Activated CD8-positive, alpha-beta memory T cell treated with anti-CD3 and anti-CD28 coated beads, Interleukin-2, amount 50 U/mL, for 1 hour (primary cell): Measurements from ENCODE around the gene PHYHIPL.

Experiments used
- DNase-seq: peaks from one replicate; pipeline ENCODE4 v3.0.0-alpha.2; 2020; ENCODE audit errors: extremely low read depth

PHYHIPL gene

DNA sequence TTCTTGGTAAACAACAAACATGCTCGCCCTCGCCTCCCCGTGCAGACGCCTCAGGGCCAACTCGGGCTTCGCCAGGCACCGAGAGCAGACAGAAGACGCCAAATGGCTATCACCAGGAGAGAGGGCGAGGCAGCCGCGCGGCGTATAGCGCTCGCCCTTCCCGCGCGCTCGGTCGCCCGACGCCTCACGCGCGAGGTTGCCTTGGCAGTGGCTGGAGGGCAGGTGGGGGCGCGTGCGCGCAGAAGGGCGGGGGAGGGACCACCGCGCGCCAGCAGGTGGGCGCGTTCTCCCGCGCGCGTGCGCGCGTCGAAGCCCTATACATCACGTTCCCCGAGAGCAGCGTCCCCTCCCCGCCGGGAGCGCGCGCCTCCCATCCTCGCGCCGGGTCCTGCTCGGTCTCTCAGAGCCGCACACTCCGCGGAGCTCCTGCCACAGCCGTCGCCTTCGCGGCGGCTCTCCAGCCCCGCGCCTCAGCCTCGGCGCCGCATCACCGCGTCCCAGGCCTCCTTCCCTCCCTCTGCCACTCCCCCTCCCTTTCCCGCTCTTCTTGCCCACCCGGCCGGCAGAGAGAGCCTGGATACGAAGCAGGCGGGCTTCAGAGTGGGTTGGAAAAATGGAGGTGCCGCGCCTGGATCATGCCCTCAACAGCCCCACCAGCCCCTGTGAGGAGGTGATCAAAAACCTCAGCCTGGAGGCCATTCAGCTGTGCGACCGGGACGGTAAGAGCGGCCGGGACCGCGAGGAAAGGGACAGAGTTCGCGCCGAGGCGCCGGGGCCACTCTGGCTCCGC is at the start of gene PHYHIPL:
Gene PHYHIPL, plus strand, starts transcription at position 403 of the 790 bp plus-strand sequence. Its CDS starts 211 bp downstream, at position 614.
- no peak for DNase-seq

DNA sequence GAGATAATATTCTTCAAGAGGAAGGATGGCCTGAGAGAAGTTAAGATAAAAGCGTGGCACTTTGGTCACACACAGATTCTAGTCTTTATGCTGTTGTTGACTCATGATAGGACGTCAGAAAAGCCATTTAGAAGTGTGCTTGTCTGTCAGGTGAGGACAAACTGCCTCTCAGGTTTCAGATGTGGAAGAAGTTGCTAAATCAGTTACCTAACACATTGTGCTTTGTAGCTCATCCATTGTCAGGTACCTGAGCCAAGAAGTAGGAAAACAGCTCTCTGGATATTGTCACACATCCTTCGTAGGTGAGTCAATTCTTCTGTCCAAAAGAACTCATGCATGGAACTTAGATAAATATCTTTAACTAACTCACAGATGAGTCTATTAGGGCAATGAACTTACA is 49.5 kb upstream of the PHYHIPL start:
- no peak for DNase-seq

DNA sequence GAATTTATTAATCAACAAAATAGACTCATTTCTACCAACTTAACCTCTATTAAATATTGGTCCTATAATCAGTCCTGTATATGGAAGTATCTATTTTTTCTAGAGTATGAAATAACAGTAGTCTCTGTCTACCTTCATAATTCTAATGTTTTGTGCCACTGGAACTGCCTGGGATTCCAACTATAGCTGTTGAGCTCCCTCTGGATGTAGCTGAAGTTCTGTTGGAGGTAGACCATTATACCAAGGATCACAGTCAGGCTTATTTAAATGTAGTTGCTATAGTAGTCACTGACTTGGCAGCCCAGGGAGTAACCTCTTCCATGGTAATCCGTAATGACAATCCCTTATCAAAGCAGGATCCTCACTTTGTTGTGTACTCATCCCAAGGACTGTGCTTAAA is 48.5 kb upstream of the PHYHIPL start:
- no peak for DNase-seq

DNA sequence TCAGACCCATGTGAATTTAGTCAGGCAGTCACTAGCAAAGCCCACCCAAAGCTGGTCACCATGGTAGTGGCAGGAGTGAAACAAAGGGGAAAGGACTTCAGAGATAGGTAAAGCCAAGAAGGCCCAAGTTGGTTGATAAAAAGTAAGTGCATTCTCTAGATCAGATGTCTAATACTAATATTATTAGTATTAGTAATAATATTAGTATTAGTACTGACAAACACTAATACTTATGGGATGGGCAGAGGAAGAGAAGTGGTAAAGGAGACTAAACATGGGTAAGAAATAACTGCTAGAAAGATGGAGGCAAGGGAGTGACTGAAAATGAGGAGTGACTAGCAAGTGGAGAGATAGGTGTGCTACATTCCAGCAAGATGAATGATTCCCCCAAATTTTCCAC is 46.6 kb upstream of the PHYHIPL start:
- no peak for DNase-seq

DNA sequence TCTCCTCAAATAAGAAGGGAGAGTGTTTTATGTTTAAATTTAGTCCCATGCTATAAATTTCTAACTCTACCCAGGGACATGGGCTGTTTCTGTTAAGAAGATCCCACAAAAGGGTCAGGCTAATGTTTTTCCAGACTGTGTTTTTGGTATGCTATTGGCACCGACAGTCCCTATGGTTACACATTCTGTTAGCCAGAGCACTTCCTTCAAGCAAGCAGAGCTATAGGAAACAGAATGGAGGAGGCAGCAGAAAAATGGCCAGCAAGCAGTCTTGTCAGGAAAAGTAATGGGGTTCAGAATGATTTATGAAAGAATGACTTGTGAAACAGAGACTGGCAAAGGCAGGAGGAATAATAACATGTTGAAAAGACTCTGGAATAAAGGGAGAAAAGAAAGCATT is 44.8 kb upstream of the PHYHIPL start:
- DNase-seq = no peak

DNA sequence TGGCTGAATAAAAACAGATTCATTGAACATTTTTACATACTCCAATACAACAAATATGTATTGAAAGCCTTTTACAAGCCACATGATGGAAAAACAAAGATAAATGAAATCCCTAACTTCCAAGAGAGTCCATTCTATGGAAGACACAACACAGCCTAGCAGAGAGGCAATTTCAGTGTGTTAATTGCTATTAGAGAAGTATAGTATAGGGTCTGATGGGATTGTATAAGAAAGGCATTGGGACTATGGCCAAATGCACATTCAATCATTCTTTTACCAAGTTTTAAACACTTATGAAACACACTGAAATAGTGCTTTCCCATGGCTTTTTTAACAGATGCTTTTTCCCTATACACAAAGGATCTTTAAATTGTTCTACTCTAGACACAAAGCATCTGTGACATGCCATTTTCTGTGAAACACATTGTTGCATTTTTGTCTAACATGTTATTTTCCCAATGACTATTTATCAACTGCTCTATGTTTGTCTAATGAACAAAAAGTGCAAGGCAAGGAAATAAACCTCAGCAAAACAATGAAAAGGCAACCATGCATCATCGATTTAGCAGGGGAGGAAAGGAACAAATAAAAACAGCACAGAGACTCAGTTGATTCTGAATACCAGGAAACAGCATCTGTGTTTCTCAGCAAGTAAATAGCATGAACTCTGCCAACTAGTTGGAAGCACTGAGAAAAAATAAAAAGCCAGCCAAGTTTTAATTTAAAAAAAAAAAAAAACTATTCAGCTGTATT is 42.4 kb upstream of the PHYHIPL start:
- DNase-seq = no peak

DNA sequence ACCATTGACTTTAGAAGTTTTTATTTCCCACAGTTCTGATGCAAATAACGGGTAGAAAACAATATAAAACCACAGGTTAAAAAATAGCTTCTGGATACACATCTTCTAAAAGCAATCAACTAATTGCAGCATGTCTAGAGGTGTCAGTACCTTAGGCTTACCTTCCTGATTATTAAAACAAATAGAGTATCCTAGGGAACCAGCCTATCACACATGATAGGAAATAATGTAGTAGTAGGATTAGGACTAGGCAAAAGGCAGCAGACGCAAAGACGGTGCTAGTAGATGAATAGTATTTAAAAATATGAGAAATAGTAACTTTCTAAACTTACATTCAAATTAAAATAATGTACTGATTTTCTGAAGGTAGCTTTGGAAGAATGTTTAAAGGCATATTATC is 41.7 kb upstream of the PHYHIPL start:
- DNase-seq = no peak

DNA sequence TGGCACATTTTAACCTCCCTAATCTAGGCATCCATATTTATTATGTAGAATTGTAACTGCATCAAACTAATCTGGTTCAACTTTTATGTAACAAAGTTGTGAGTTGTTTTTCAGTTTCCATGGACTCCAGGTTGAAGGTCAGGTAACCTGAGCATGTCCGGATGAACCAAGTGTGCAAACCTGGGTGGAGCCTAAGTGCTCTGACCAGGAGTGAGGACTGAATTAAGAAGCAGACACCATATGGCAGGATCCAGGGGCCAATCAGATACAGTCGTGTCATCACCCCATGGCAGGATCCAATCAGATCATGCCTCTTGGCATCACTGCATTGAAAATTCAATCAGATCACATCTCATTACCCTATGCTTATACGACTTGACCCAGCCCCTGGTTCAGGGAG is 41.2 kb upstream of the PHYHIPL start:
- no peak for DNase-seq

DNA sequence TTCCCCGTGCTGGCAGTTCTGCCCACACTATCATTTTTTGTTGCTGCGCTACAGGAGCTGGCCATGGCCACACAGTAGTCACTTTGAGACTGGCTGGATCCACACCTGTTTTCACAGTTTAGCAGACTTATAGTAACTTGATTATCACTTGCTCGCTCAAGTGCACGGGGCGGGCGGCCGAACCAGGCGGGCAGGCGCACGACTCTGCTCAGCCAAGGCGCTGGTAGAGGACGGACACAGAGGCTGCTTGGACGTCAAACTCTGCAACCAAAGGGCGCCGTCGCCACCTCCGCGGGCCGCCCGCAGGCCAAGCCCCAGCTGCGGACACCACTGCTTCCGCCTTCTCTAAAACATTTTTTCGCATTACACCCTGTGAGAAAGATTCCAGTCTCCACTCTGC is 38.4 kb upstream of the PHYHIPL start:
- DNase-seq = no peak

DNA sequence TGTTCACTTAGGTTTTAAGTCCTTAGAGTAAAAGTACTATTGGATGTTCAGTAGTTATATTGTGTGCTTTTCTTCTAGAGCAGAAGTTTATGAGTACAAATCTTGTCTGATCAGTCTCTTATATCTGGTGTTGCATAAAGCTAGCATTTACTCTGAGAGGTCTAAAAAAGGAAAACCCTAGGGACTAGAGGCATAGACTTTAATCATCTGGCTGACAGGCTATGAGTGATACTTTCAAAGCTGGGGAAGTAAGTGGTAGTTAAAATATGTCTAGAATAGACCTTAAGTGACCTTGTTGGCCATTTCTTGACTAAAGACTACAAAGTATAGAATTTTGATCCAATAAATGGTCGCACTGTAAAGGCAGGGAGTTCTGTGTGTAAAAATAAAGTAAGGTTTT is 32.9 kb upstream of the PHYHIPL start:
- no peak for DNase-seq

DNA sequence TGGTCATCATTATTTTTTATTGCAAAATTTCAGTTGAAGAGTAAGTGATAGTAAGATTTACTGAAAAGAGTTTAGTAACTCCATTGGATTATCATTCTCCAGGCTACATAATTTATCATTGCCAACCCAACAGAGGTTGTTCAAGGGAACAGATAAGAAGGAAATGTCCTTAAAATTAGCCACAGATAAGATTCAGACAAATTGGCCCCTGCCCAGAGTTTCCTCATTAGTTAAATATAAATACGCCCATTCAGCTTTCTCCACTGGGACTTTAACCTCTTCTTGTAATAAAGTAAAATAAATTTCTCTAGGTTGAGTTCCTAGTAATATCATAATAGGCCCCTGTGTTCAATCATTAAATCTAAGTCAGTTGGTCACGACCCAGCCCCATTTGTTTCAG is 27.7 kb upstream of the PHYHIPL start:
- DNase-seq = no peak

DNA sequence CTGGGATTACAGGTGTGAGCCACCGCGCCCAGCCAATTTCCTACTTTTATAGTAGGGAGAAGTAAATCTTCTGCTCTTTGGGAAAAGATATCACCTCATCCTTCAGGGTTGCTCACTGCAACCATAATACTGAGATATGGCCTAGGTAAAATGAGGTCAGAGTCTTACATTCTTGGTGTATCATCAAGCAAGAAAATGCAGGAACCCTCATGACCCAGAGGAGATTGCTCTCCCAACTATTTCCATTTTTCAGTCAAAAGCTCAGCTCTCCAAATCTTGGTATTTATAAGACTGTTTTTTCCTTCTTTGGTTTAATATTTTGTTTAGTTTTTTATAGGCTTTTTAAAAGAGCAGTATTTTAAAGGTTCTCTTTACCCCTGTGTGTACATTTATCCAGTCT is 20.9 kb upstream of the PHYHIPL start:
- no peak for DNase-seq

DNA sequence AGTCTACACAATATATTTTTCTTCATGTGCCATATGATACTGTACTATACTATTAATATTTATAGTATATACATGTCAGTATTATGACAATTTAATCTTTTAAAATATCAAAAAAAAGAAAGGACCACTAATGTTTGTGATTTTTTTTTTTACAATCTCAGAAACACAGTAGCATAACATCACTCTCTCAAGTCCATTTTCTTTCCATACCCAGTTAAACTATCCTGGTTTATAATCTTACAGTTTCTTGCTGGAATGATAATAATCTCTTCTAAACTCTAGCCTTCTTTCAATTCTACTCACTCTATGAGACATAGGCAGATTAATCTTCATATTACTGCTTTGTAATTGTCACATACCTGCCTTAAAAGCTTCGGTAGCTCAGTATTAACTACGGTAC is 8.9 kb upstream of the PHYHIPL start:
- no peak for DNase-seq

DNA sequence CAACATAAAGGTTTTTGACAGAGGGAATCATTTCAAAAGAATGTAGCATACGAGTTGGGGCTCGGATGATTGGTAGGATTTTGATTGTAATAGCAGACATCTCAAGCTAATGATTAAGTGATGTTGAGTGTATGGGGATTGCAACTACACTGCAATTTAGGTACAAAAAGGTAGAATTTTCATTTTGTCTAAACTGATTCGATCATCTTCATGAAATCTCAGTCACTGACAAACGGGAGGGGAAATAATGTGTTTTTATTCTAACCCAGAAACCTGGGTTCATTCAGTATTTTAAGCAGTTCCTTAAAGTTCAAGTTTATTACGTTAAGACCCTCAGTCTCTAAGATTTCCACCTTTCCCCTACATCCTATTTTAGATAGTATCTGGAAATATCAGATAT is 3.9 kb upstream of the PHYHIPL start:
- no peak for DNase-seq

DNA sequence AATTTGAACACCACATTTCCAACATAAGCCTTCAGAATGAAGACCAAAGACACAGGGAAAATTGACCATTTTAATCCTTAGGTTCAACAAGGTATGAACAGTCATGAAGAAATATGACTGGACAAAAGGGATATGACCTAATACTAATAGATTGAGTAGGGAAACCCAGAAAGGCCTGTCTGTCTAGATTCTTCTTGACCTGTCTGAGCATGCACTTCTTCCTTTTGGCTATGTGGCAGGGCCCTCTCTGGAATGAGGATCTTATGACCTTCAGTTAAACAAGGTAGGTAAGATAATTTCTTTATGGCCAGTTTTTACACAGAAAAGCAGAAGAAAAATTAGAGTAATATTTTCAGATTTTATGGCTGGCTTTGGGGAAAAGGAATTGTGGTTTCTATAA is 3.0 kb upstream of the PHYHIPL start:
- no peak for DNase-seq

DNA sequence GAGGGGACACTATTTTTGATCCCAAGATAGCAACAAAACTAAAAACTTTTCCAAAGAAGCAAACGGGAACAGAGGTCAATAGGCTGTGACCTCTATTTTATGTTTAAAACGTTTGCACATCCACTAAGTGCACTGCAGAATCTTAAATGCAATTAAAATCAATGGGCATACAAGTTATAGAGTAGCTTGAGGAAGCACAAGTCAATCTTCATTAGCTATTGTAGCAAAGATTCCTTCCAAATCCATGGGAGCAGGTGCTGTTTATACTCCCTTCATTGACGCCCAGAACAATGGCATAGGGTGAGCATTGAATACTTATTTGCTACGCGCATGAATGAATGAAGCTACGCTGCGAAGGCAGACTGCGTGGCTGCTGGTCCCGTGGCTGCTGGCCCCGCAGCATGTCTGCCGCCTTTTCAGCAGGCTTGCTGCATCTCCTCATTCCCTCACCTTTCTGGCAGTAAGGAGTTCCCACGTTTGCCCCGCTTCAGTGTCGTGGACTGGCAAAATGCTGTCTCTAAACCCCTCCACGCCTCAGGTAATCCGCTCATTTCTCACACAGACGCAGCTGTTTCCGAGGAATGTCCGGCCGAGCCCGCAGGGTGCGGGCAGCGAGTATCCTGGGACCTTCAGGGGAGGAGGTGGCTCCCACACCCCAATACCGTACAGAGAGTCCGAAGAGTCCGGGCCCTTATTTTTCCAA is 754 bp upstream of the PHYHIPL start:
- no peak for DNase-seq

DNA sequence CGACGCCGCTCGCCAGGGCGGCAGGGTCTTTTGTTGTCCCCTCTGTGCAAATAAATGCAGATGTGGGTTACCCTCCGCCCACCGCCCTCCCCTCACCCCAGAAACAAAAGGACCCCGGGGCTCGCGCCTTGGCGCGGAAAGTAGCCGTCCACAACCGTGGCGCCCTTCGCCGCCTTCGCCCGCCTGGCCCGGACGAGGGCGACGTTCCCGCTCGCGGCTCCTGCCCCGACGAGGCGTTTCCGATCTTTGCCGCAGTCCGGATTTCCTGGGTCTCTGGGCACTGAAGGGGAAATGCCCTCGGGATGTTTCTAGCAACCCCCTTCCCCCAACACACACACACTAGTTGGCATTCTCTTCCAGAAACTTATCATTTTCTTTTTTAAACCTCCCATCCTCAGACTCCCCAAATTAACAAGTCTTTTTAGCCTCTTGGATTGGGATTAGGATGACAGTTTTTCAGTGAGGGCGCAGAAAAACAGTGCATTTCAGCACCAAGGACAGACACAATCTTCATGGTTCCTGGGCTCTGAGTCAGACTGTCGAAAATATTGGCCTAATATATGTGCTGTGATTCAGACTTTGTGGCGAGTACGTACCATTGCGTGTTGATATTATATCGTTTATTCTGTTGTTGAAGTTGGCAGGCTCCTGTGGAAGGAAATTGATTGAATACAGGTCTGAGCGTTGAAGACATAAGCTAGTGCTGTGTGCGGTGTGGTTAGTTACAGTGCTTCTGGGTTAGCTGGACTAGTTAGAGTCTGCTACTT is 771 bp downstream of the PHYHIPL start:
- no peak for DNase-seq

DNA sequence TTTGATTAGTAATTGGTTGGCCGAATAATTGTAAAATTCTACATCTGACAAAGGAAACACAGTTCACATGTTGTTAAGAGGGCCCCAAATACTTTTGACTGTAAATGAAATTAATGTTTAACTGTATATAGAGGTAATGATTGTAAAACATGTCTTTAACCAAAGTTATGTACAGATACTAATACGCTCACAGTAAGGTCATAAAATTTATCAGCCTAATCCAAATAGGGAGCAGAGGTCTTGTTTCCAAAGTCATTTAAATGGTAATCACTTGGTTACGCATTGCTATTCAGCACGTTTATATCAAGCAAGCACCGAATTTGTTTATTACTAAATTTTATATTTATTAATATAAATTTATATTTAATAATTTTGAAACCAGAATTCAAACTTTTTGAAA is 1.4 kb downstream of the PHYHIPL start:
- DNase-seq = no peak

DNA sequence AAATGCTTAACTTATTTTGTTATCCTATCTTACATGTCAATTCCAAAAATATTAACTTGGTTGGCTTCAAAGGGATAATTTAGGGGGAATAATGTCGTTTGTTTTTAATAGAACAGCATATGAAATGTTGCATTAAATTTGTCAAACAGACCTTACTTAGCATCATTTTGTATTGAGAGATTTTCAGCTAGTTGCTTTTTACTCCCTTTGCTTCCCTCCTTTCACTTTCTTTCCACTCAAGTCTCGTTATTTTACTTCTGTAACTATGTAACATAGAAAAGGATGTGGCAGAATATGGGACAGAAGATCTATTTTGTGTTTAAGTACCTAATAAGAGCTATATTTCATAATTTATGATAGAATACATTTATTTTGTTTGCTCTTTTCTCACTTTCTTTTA is 2.6 kb downstream of the PHYHIPL start:
- no peak for DNase-seq

DNA sequence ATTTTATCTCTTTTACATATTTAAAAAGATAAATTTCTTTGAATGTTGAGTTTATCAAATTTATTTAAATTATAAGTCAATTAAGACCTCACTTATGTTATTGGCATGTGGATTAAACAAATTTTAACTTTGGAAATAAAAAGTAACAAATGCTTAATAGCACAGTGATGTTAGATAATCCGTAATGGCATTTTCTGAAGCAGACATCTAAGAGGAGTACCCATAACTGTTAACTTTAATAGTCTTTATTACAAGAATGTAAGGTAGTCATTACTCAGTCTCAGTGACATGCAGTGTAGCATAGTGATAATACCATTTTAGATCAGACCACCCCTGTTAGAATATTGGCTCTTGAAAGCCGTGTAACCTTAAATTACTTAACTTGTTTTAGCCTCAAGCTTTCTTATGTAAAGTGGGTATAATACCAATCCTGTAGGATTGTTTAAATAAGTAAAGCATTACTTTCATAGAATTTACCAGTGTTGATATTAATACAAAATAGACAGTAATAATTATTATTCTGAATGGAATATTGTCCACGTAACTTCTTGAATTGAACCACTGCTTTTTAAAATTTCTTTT is 4.3 kb downstream of the PHYHIPL start:
- no peak for DNase-seq

DNA sequence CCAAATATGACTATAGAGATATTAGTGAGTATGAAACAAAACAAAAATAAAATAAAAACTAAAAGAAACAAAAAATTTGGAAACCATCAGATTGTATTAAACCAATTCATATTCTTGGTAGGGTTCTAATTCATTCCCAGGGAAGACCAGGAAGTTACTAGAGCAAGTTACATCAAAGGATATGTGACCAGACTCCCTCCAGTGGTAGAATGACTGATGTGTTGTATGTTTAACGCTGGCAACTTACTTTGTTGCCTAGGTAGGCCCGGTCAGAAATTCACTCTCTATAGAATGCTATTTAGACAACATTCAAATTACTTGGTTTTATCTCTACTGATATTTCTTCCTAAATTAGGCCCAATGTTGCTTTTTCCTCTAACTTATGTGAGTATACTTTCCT is 5.2 kb downstream of the PHYHIPL start:
- DNase-seq = no peak

DNA sequence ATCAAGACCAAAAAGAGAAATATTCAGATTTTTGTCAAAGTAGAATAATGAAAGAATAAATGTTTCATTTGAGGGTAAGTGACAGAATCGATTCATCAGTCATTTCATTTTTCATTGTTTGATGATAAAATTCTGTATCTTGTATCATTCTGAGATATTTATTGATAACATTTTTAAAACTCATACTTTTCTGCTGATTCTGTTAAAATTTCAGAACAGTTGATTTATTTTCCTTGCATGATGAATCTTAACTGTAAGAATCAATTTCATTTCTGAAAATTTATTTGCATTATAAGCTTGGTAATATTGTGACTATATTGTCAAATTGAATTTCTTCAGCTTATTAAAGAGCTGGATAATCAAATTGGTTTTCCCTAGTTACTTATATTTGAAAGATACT is 13.9 kb downstream of the PHYHIPL start:
- no peak for DNase-seq
